Endothelial cell of umbilical vein (primary cell): ENCODE measurements around the gene CMSS1.

Experiments
- CTCF ChIP-seq, 2 donors: IDR thresholded peaks; 1 replicate in 1 of 2; 2 replicates in 1 of 2; pipeline ENCODE4 v1.5.1; 2011; ENCODE audit warnings: low read length in 2 of 2, mild to moderate bottlenecking in 2 of 2, moderate library complexity in 2 of 2, control low read depth in 1 of 2, inconsistent platforms in 1 of 2, low read depth in 1 of 2; ENCODE audit not compliant: insufficient read depth in 1 of 2; ENCODE audit errors: extremely low read depth in 1 of 2
- EZH2 ChIP-seq: IDR thresholded peaks from 2 replicates; pipeline ENCODE4 v1.6.1; 2012; ENCODE audit warnings: borderline replicate concordance, low read depth, mild to moderate bottlenecking, moderate library complexity, low read length, inconsistent platforms; ENCODE audit not compliant: severe bottlenecking
- FOS ChIP-seq: IDR thresholded peaks from 2 replicates; pipeline ENCODE4 v1.6.1; 2011; ENCODE audit warnings: mild to moderate bottlenecking, low read length, moderate library complexity, borderline replicate concordance; ENCODE audit not compliant: insufficient read depth
- JUN ChIP-seq: IDR thresholded peaks from 2 replicates; pipeline ENCODE4 v1.6.1; 2011; ENCODE audit warnings: borderline replicate concordance, low read depth; ENCODE audit not compliant: insufficient read length, insufficient read depth
- MAX ChIP-seq: IDR thresholded peaks from 2 replicates; pipeline ENCODE4 v1.6.1; 2011; ENCODE audit not compliant: insufficient read depth, insufficient read length
- POLR2A ChIP-seq: IDR thresholded peaks from 2 replicates; pipeline ENCODE4 v1.6.1; 2012; ENCODE audit warnings: low read depth, mild to moderate bottlenecking, control low read depth, low read length
- POLR2AphosphoS5 ChIP-seq: IDR thresholded peaks from 2 replicates; pipeline ENCODE4 v1.6.1; 2012; ENCODE audit warnings: low read depth, mild to moderate bottlenecking, control low read depth, low read length, moderate library complexity; ENCODE audit not compliant: insufficient read depth

GRCh38 chr3:99834211-99834957 is 16.7 kb downstream of the CMSS1 start:
- TF ChIP-seq POLR2AphosphoS5 (no peak), CTCF (IDR thresholded peaks at IDR 0.05; ENCODE audit: extremely low read depth in 1 of 2, insufficient read depth in 1 of 2, low read depth in 1 of 2, low read length in 2 of 2) (no peak), POLR2A (no peak), FOS (no peak), JUN (no peak), EZH2 (no peak), MAX (no peak)
